Right lobe of liver (tissue), 4 donors: ENCODE measurements around the gene ZDHHC1.

Experiments used
- POLR2A ChIP-seq: fragments of 450-650 bp; IDR thresholded peaks from one replicate; pipeline ENCODE4 v1.6.1; 2017; ENCODE audit warnings: antibody characterized with exemption, mild to moderate bottlenecking
- TF ChIP-seq, protein P1 (sequence below), 4 donors: fragments of 200-600 bp in 3 of 4; fragments of 450-650 bp in 1 of 4; IDR thresholded peaks; one replicate each; pipeline versions ENCODE4 v1.5.1 to v1.8.0; 2016 to 2022; ENCODE audit warnings: antibody characterized with exemption in 4 of 4, mild to moderate bottlenecking in 2 of 4
- donor health status: DM: no; HTN: no; CAD: no.
- donor health status: DM: no; HTN: no; CAD: no.
- donor health status: DM: no; HTN: yes; CAD: no.

DNA sequence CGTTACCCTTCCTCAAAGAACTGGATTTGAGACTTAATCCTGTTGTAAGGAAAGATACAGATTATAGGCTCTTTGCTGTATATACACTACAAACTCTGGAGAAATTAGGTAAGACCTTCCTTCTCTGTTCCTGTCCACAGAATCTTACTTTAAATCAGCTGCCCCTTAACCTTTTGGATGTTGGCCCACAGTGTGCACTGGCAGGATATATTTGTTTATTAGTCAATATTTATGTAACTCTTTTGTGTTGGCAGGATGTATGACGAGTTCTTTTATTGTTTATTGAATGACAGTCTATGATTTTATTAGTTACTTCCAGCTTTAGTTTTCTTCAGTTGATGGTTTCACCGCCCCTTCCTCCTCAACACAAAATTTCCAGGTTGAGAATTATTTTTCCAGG lies 69.9 kb downstream of the ZDHHC1 start:
- no peak for TF ChIP-seq POLR2A
- TF ChIP-seq, protein P1, sequence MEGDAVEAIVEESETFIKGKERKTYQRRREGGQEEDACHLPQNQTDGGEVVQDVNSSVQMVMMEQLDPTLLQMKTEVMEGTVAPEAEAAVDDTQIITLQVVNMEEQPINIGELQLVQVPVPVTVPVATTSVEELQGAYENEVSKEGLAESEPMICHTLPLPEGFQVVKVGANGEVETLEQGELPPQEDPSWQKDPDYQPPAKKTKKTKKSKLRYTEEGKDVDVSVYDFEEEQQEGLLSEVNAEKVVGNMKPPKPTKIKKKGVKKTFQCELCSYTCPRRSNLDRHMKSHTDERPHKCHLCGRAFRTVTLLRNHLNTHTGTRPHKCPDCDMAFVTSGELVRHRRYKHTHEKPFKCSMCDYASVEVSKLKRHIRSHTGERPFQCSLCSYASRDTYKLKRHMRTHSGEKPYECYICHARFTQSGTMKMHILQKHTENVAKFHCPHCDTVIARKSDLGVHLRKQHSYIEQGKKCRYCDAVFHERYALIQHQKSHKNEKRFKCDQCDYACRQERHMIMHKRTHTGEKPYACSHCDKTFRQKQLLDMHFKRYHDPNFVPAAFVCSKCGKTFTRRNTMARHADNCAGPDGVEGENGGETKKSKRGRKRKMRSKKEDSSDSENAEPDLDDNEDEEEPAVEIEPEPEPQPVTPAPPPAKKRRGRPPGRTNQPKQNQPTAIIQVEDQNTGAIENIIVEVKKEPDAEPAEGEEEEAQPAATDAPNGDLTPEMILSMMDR (IDR thresholded peaks at IDR 0.05): no peak
